Smooth muscle cell (in vitro differentiated cells): ENCODE results near the gene SLPI. TPM values are rescaled to one million over a fixed set of nuclear protein-coding genes. Genes with fewer than 3 reads are reported as not detected.

Experiments used
- DNase-seq: peaks from one replicate; lab custom pipeline; 2025; ENCODE audit not compliant: unreplicated experiment; lab: John Stamatoyannopoulos, UW
- H2AFZ ChIP-seq: fragments of 200-600 bp; sonication (generic); 2 replicates; pipeline ENCODE4 v1.6.0; 2016; ENCODE audit warnings: antibody characterized with exemption, low read depth, mild to moderate bottlenecking
- H3F3A ChIP-seq: fragments of 200-600 bp; sonication (generic); 2 replicates; pipeline ENCODE4 v1.6.0; 2017; ENCODE audit warnings: antibody characterized with exemption, low read depth
- H3K27ac ChIP-seq: fragments of 200-600 bp; sonication (generic); 2 replicates; pipeline ENCODE4 v1.5.1; 2016; ENCODE audit warnings: low read depth, mild to moderate bottlenecking
- H3K27me3 ChIP-seq: fragments of 200-600 bp; sonication (generic); 2 replicates; pipeline ENCODE4 v1.6.1; 2016; ENCODE audit warnings: low read depth, mild to moderate bottlenecking
- H3K36me3 ChIP-seq: fragments of 200-600 bp; sonication (generic); 2 replicates; pipeline ENCODE4 v1.5.1; 2016; ENCODE audit warnings: low read depth
- H3K4me1 ChIP-seq: fragments of 200-600 bp; sonication (generic); 2 replicates; pipeline ENCODE4 v1.5.1; 2016; ENCODE audit warnings: low read depth
- H3K4me2 ChIP-seq: fragments of 200-600 bp; sonication (generic); 2 replicates; pipeline ENCODE4 v1.6.0; 2016; ENCODE audit warnings: mild to moderate bottlenecking
- H3K4me3 ChIP-seq: fragments of 200-600 bp; sonication (generic); 2 replicates; pipeline ENCODE4 v1.5.1; 2016; ENCODE audit warnings: mild to moderate bottlenecking
- H3K79me2 ChIP-seq: fragments of 200-600 bp; sonication (generic); 2 replicates; pipeline ENCODE4 v1.6.0; 2016; ENCODE audit warnings: low read depth, mild to moderate bottlenecking
- H3K9ac ChIP-seq: fragments of 200-600 bp; sonication (generic); 2 replicates; pipeline ENCODE4 v1.6.0; 2016; ENCODE audit warnings: low read depth
- H3K9me3 ChIP-seq: fragments of 200-600 bp; sonication (generic); replicated peaks from 2 replicates; pipeline ENCODE4 v1.5.1; 2016; ENCODE audit warnings: low read depth
- H4K20me1 ChIP-seq: fragments of 200-600 bp; sonication (generic); 2 replicates; pipeline ENCODE4 v1.6.0; 2016; ENCODE audit warnings: low read depth
- WGBS: methylation state at CpG from one replicate; pipeline ENCODE4 v1.1.7; 2016; ENCODE audit warnings: low lambda C conversion rate; 5-methylcytosine and 5-hydroxymethylcytosine counted together
- polyA plus RNA-seq: library from polyadenylated mRNA; unstranded; fragments of >200 nt; fragmentation: Nextera tagmentation; extraction: Ambion mirVana; gene quantifications from 2 replicates; pipeline ENCODE4 v1.2.1, GENCODE V29; 2016
- total RNA-seq: library from RNA; depleted of rRNA; stranded (reverse); fragments of >200 nt; gene quantifications from 2 replicates; pipeline ENCODE4 v1.2.3, GENCODE V29; 2014
- TF ChIP-seq, protein P1 (sequence below): fragments of 200-600 bp; sonication (generic); IDR thresholded peaks from 2 replicates; pipeline ENCODE4 v1.5.1; 2017; ENCODE audit warnings: borderline replicate concordance, mild to moderate bottlenecking, antibody characterized with exemption; ENCODE audit not compliant: insufficient read depth, poor library complexity, severe bottlenecking

Gene SLPI
- total and polyA plus RNA-seq, 2 experiments from 2014 or later, result 0.63 to 3.1 TPM

DNA sequence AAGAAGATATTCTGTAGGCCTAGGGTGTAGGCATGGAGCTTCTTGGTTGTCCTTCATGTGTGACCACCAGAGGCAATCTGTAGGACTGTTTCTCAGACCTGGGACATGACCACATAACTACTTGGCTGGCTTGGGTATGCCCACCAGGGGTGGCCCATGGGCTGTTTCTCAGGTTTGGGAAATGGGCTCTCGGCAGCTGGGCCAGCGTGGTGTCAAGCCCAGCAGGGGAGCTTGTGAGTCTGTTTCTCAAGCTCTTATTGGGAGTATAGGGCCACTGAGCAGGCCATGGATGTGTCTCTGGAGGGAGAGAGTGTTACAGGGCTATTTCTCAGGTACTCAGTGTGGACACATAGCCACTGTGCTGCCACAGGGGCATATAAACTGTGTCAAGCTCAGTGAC, 35.7 kb downstream of the SLPI start:
- Histone ChIP-seq H3K79me2 (no peaks in the 10 kb centered on the region), H3K9ac (no peak overlapping the region), H3K36me3 (no peaks in the 10 kb centered on the region), H3K27ac (no peak overlapping the region), H2AFZ (no peak overlapping the region), H3K4me1 (no peaks in the 10 kb centered on the region), H4K20me1 (no peaks in the 10 kb centered on the region), H3F3A (no peaks in the 10 kb centered on the region), H3K27me3 (peaks cover 25% of the 10 kb centered on the region), H3K9me3 (no peaks in the 10 kb centered on the region), H3K4me2 (no peak overlapping the region), H3K4me3 (no peak overlapping the region)
- TF ChIP-seq, protein P1, sequence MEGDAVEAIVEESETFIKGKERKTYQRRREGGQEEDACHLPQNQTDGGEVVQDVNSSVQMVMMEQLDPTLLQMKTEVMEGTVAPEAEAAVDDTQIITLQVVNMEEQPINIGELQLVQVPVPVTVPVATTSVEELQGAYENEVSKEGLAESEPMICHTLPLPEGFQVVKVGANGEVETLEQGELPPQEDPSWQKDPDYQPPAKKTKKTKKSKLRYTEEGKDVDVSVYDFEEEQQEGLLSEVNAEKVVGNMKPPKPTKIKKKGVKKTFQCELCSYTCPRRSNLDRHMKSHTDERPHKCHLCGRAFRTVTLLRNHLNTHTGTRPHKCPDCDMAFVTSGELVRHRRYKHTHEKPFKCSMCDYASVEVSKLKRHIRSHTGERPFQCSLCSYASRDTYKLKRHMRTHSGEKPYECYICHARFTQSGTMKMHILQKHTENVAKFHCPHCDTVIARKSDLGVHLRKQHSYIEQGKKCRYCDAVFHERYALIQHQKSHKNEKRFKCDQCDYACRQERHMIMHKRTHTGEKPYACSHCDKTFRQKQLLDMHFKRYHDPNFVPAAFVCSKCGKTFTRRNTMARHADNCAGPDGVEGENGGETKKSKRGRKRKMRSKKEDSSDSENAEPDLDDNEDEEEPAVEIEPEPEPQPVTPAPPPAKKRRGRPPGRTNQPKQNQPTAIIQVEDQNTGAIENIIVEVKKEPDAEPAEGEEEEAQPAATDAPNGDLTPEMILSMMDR, result no peak
- DNase-seq, result no peak
- 90% methylated on average over 2 of the region's 2 CpGs for WGBS

DNA sequence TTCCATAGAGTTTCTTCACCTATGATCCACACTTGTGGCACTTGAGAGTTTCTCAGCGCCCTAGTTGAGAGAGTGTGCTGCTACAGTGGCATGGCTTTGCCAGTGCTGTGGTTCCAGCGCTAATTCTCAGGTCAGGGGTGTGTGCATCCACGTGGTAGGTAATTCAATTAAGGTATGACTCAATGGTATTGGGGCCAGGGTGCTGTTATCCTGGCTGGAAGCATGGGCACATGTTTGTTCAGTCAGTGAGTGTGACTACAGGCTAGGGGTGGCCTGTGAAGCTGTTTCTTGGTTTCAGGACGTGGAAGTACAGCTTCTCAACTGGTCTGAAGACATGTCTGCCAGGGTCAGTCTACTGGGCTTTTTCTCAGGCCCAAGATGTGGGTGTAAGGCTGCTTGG, 36.2 kb downstream of the SLPI start:
- no peak overlapping the region for H2AFZ ChIP-seq
- no peaks in the 10 kb centered on the region for H3K4me1 ChIP-seq
- no peaks in the 10 kb centered on the region for H3K9me3 ChIP-seq
- TF ChIP-seq, protein P1, result no peak
- H4K20me1 ChIP-seq, result no peaks in the 10 kb centered on the region
- no peak overlapping the region for H3K4me2 ChIP-seq
- no peak overlapping the region for H3K4me3 ChIP-seq
- no peak overlapping the region for H3K9ac ChIP-seq
- WGBS, result 84% methylated on average over 4 of the region's 4 CpGs
- no peak overlapping the region for H3K27ac ChIP-seq
- DNase-seq, result no peak
- no peaks in the 10 kb centered on the region for H3K79me2 ChIP-seq
- H3F3A ChIP-seq, result no peaks in the 10 kb centered on the region
- no peaks in the 10 kb centered on the region for H3K36me3 ChIP-seq
- peaks cover 20% of the 10 kb centered on the region for H3K27me3 ChIP-seq

DNA sequence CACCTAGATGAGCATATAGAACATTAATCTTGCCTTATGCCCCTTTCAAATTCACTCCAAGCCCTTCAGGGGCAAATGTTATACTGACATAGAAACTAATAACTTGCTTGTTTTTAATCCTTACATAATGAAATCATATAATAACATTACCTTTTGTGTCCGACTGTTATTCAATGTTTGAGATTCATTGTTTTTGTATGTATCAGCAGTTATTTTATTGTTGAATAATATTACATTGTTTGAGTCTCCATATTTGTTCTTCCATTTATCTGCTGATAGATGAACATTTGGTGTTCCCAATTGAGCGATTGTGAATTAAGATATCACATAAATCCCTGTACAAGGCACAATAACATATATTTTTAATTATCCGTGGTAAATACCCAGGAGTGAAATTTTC, 41.5 kb downstream of the SLPI start:
- Histone ChIP-seq H3K4me2 (no peak overlapping the region), H3K4me1 (no peaks in the 10 kb centered on the region), H3K4me3 (no peak overlapping the region), H3K9me3 (no peaks in the 10 kb centered on the region), H3K27ac (no peak overlapping the region), H3K27me3 (peaks cover 11% of the 10 kb centered on the region), H4K20me1 (no peaks in the 10 kb centered on the region), H3K79me2 (no peaks in the 10 kb centered on the region), H3K36me3 (no peaks in the 10 kb centered on the region), H2AFZ (no peak overlapping the region), H3F3A (no peaks in the 10 kb centered on the region), H3K9ac (no peak overlapping the region)
- no peak for DNase-seq
- TF ChIP-seq, protein P1, result no peak
- 85% methylated on average over 3 of the region's 3 CpGs for WGBS

DNA sequence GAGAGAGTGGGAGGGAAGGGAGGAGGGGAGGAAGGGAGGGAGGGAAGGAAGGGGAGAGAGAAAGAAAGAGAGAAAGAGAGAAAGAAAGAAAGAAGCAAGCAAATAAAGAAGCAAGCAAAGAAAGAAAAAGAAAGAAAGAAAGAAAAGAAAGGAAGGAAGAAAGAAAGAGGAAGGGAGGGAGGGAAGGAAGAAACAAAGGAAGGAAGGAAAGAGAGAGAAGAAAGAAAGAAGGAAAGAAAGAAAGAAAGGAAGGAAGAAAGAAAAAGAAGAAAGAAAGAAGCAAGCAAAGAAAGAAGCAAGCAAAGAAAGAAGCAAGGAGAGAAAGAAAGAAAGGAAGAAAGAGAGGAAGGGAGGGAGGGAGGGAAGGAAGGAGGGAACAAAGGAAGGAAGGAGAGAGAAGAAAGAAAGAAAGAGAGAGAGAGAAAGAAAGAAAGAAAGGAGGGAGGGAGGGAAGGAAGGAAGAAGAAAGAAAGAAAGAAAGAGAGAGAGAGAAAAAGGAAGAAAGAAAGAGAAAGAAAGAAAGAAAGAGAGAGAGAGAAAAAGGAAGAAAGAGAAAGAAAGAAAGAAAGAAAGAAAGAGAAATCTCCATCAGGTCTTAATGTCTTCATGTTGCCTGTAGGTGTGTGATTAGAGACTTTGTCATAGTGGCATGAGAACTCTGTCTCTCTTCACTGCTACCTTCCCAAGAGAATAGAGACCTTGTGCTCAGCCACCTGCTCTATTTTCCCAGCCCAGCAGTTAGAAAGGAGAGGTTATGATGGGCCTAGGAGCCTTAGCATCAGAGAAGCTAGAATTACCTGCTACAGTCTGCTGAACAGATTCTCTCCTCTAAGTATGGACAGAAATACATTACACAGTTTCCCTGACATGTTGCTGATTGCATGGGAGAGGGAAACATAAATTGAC, 42.5 kb downstream of the SLPI start:
- Histone ChIP-seq H3K79me2 (no peaks in the 10 kb centered on the region), H3K9ac (no peak overlapping the region), H4K20me1 (no peaks in the 10 kb centered on the region), H3K36me3 (no peaks in the 10 kb centered on the region), H3K27ac (no peak overlapping the region), H3F3A (no peaks in the 10 kb centered on the region), H3K27me3 (peaks cover 11% of the 10 kb centered on the region), H2AFZ (no peak overlapping the region), H3K4me1 (no peaks in the 10 kb centered on the region), H3K9me3 (no peaks in the 10 kb centered on the region), H3K4me2 (no peak overlapping the region), H3K4me3 (no peak overlapping the region)
- TF ChIP-seq, protein P1, result no peak
- DNase-seq, result no peak
